ENCODE data around the gene SNX32. TPM values are rescaled to one million over a fixed set of nuclear protein-coding genes. Genes with fewer than 3 reads are reported as not detected.
A peak's percentile ranks its signal among the peaks of the same experiment; 100 is the strongest.

The SNX32 gene
- total and polyA plus RNA-seq, 9 of the 15 experiments (the other 6 are each of a cell fraction or from before 2014, with no cell fraction given) = 0.03 TPM; not detected in 7

DNA sequence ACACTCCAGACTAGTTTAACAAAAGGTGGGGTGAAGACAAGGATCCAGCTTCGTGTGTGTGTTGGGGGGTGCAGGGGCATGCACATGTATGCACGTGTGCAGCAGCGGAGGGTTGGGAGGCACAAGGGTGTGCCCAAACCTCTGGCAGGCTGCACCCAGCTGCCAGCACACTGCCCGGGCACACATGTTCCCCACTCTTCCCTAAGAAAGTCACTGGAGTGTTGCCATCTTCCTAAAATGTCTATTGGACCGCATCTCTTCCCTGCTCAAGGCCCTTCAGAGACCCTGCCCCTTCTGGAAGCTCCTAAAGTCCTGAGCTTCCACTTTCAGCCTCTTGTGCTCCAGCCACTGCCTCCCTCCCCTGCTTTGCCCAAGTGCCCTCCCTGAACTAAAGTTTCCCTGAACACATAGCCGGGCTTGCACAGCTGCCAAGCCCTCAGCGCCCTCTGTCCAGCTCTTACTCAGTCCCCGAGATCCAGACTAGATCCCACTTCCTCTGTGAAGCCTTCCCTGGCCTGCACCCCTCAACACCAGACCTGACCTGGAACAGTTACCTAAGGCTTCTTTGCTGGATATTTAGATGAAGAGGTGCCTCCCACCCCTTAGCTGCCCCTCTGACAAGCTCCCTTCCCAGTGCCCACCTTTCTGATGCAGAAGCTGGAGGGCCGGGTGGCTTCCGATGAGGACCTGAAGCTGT, 18.2 kb downstream of the SNX32 start:
- CTCF ChIA-PET (ENCODE audit: low intra/inter-chr PET ratio) = no interaction called here
- intact Hi-C loops (cut with micrococcal nuclease) = no loop called here
- Histone ChIP-seq H2AFZ (ENCODE audit: low read depth, low read length) (no peak overlapping the region), H3K4me1 (replicated peaks in 1 of 2; ENCODE audit: control insufficient read depth in 2 of 2, insufficient read depth in 2 of 2, low read length in 2 of 2) (peaks cover 4 to 36% of the 10 kb centered on the region in 2 experiments; a peak in 3 of 5 replicates), H3K9me3 (replicated peaks; ENCODE audit: control insufficient read depth, insufficient read depth, low read depth, low read length) (peaks cover 7% of the 10 kb centered on the region; the same call in 1 of the 2 replicates), H3K36me3 (ENCODE audit: control insufficient read depth, insufficient read depth, low read length) (peaks cover 56% of the 10 kb centered on the region), H3K4me2 (ENCODE audit: insufficient read depth, low read length) (no peak overlapping the region), H3K9ac (ENCODE audit: insufficient read depth in 1 of 2, low read depth in 2 of 2, low read length in 2 of 2) (no peak overlapping the region), H3K27me3 (ENCODE audit: control insufficient read depth in 2 of 2, insufficient read depth in 2 of 2, low read length in 2 of 2) (no peaks in the 10 kb centered on the region), H3K9me1 (ENCODE audit: control insufficient read depth, insufficient read depth, low read length) (peaks cover 11% of the 10 kb centered on the region), H4K20me1 (replicated peaks; ENCODE audit: control insufficient read depth, insufficient read depth, low read length) (peaks cover 17% of the 10 kb centered on the region), H3K4me3 (no peak overlapping the region), H3K27ac (ENCODE audit: extremely low read depth, low read depth, low read length) (no peak overlapping the region), H3K79me2 (ENCODE audit: control insufficient read depth, insufficient read depth, low read length) (peaks cover 35% of the 10 kb centered on the region)
- in situ Hi-C loops (cut with MboI) = no loop called here
- peak; percentile 5 for ATAC-seq
- no peak for FAIRE-seq
- BruUV-seq (replicated peaks) = no TSS peak
- DNase-seq (ENCODE audit: extremely low read depth in 1 of 4, low spot score in 3 of 4) = peak in 1 of 4 experiments; percentile 8
- WGBS (ENCODE audit: insufficient coverage, low coverage, missing lambda C conversion rate) = 97% methylated on average over 9 of the region's 10 CpGs
- POLR2A ChIA-PET = interaction anchor here (0.6 to 5.9 kb wide), 25 partner anchors 7 to 1471 kb away, joined by 3 to 67 read pairs (median 4); partner anchors contain the start of genes CFL1, FIBP, MALAT1 and MUS81
- TF ChIP-seq, protein P1, sequence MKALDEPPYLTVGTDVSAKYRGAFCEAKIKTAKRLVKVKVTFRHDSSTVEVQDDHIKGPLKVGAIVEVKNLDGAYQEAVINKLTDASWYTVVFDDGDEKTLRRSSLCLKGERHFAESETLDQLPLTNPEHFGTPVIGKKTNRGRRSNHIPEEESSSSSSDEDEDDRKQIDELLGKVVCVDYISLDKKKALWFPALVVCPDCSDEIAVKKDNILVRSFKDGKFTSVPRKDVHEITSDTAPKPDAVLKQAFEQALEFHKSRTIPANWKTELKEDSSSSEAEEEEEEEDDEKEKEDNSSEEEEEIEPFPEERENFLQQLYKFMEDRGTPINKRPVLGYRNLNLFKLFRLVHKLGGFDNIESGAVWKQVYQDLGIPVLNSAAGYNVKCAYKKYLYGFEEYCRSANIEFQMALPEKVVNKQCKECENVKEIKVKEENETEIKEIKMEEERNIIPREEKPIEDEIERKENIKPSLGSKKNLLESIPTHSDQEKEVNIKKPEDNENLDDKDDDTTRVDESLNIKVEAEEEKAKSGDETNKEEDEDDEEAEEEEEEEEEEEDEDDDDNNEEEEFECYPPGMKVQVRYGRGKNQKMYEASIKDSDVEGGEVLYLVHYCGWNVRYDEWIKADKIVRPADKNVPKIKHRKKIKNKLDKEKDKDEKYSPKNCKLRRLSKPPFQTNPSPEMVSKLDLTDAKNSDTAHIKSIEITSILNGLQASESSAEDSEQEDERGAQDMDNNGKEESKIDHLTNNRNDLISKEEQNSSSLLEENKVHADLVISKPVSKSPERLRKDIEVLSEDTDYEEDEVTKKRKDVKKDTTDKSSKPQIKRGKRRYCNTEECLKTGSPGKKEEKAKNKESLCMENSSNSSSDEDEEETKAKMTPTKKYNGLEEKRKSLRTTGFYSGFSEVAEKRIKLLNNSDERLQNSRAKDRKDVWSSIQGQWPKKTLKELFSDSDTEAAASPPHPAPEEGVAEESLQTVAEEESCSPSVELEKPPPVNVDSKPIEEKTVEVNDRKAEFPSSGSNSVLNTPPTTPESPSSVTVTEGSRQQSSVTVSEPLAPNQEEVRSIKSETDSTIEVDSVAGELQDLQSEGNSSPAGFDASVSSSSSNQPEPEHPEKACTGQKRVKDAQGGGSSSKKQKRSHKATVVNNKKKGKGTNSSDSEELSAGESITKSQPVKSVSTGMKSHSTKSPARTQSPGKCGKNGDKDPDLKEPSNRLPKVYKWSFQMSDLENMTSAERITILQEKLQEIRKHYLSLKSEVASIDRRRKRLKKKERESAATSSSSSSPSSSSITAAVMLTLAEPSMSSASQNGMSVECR (CRISPR knock-in tag; IDR thresholded peaks at IDR 0.05) = 0 out of 2 replicates have a peak, but pooled peaks have one; percentile 34
- TF ChIP-seq TEAD1 (CRISPR knock-in tag; IDR thresholded peaks at IDR 0.05) (peak in 1 of 2 experiments; percentile 62; a peak in 1 of 4 replicates), SUPT5H (IDR thresholded peaks at IDR 0.05) (0 out of 2 replicates have a peak, but pooled peaks have one; percentile 34), TCF7L2 (IDR thresholded peaks at IDR 0.05; ENCODE audit: low read depth, low read length) (no peak), ZNF121 (CRISPR knock-in tag; conservative IDR thresholded peaks at IDR 0.05) (no peak), SIRT6 (IDR thresholded peaks at IDR 0.05; ENCODE audit: low read depth, low read length) (no peak), FOXM1 (IDR thresholded peaks at IDR 0.05; ENCODE audit: low read depth) (no peak), FOXM1 (CRISPR knock-in tag; IDR thresholded peaks at IDR 0.05; ENCODE audit: low read depth) (peak; percentile 63; the same call in 1 of the 2 replicates), EHMT2 (IDR thresholded peaks at IDR 0.05) (no peak), ZNF143 (CRISPR knock-in tag; IDR thresholded peaks at IDR 0.05) (peak; percentile 40; the same call in 1 of the 2 replicates), GATAD2A (IDR thresholded peaks at IDR 0.05) (no peak)
- TF ChIP-seq, protein P2, sequence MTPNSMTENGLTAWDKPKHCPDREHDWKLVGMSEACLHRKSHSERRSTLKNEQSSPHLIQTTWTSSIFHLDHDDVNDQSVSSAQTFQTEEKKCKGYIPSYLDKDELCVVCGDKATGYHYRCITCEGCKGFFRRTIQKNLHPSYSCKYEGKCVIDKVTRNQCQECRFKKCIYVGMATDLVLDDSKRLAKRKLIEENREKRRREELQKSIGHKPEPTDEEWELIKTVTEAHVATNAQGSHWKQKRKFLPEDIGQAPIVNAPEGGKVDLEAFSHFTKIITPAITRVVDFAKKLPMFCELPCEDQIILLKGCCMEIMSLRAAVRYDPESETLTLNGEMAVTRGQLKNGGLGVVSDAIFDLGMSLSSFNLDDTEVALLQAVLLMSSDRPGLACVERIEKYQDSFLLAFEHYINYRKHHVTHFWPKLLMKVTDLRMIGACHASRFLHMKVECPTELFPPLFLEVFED (CRISPR knock-in tag; conservative IDR thresholded peaks at IDR 0.05) = peak; percentile 95
- TF ChIP-seq, protein P3, sequence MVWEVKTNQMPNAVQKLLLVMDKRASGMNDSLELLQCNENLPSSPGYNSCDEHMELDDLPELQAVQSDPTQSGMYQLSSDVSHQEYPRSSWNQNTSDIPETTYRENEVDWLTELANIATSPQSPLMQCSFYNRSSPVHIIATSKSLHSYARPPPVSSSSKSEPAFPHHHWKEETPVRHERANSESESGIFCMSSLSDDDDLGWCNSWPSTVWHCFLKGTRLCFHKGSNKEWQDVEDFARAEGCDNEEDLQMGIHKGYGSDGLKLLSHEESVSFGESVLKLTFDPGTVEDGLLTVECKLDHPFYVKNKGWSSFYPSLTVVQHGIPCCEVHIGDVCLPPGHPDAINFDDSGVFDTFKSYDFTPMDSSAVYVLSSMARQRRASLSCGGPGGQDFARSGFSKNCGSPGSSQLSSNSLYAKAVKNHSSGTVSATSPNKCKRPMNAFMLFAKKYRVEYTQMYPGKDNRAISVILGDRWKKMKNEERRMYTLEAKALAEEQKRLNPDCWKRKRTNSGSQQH (CRISPR knock-in tag; IDR thresholded peaks at IDR 0.05) = peak; percentile 75; the same call in 1 of the 2 replicates
- TF ChIP-seq, protein P4, sequence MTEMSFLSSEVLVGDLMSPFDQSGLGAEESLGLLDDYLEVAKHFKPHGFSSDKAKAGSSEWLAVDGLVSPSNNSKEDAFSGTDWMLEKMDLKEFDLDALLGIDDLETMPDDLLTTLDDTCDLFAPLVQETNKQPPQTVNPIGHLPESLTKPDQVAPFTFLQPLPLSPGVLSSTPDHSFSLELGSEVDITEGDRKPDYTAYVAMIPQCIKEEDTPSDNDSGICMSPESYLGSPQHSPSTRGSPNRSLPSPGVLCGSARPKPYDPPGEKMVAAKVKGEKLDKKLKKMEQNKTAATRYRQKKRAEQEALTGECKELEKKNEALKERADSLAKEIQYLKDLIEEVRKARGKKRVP (CRISPR knock-in tag; IDR thresholded peaks at IDR 0.05) = 0 out of 2 replicates have a peak, but pooled peaks have one; percentile 13
